Osteocyte (in vitro differentiated cells): ENCODE data around the gene ANKRD29. TPM values are rescaled to one million over a fixed set of nuclear protein-coding genes. Genes with fewer than 3 reads are reported as not detected.
A peak's percentile ranks its signal among the peaks of the same experiment; 100 is the strongest.
"Not testable (repeated sequence)": the region's sequence is repeated elsewhere in the genome, so short reads cannot be mapped to it uniquely, and the experiment has no call there.

Experiments
- DNase-seq: peaks from one replicate; pipeline ENCODE4 v3.0.0; 2021; ENCODE audit warnings: mixed read lengths; ENCODE audit not compliant: unreplicated experiment; ENCODE audit errors: extremely low spot score
- H3K27ac Mint-ChIP-seq: one replicate; pipeline ENCODE4 v1.8.0; 2021; ENCODE audit warnings: mild to moderate bottlenecking, mixed read lengths; ENCODE audit not compliant: unreplicated experiment
- H3K27me3 Mint-ChIP-seq: one replicate; pipeline ENCODE4 v1.8.0; 2021; ENCODE audit warnings: mixed read lengths; ENCODE audit not compliant: unreplicated experiment
- H3K36me3 Mint-ChIP-seq: one replicate; pipeline ENCODE4 v1.8.0; 2021; ENCODE audit warnings: mixed read lengths; ENCODE audit not compliant: unreplicated experiment
- H3K4me1 Mint-ChIP-seq: one replicate; pipeline ENCODE4 v1.8.0; 2021; ENCODE audit warnings: mixed read lengths; ENCODE audit not compliant: unreplicated experiment
- H3K4me3 Mint-ChIP-seq: one replicate; pipeline ENCODE4 v1.8.0; 2021; ENCODE audit warnings: mild to moderate bottlenecking, moderate library complexity, mixed read lengths; ENCODE audit not compliant: unreplicated experiment
- H3K9me3 Mint-ChIP-seq: one replicate; pipeline ENCODE4 v1.8.0; 2021; ENCODE audit warnings: mixed read lengths; ENCODE audit not compliant: unreplicated experiment
- total RNA-seq: library from RNA; stranded (reverse); gene quantifications from 2 replicates; pipeline ENCODE4 v1.2.1, GENCODE V29; 2021
- TF ChIP-seq, protein P1 (sequence below): fragments of 200-600 bp; sonication (generic); IDR thresholded peaks from 2 replicates; pipeline ENCODE4 v1.5.0; 2021; ENCODE audit warnings: antibody characterized with exemption, mild to moderate bottlenecking, moderate library complexity

Gene ANKRD29
- total RNA-seq, 1 donor from 2014 or later, result not detected

- H3K9me3 Mint-ChIP-seq, result no peaks in the 10 kb centered on the region
- peaks cover 29% of the 10 kb centered on the region for H3K4me1 Mint-ChIP-seq
- no peaks in the 10 kb centered on the region for H3K27me3 Mint-ChIP-seq
- H3K36me3 Mint-ChIP-seq, result no peaks in the 10 kb centered on the region
- peak overlapping the region; percentile 8 for H3K27ac Mint-ChIP-seq
- no peak for DNase-seq
- no peak overlapping the region for H3K4me3 Mint-ChIP-seq
- TF ChIP-seq, protein P1, sequence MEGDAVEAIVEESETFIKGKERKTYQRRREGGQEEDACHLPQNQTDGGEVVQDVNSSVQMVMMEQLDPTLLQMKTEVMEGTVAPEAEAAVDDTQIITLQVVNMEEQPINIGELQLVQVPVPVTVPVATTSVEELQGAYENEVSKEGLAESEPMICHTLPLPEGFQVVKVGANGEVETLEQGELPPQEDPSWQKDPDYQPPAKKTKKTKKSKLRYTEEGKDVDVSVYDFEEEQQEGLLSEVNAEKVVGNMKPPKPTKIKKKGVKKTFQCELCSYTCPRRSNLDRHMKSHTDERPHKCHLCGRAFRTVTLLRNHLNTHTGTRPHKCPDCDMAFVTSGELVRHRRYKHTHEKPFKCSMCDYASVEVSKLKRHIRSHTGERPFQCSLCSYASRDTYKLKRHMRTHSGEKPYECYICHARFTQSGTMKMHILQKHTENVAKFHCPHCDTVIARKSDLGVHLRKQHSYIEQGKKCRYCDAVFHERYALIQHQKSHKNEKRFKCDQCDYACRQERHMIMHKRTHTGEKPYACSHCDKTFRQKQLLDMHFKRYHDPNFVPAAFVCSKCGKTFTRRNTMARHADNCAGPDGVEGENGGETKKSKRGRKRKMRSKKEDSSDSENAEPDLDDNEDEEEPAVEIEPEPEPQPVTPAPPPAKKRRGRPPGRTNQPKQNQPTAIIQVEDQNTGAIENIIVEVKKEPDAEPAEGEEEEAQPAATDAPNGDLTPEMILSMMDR, result no peak
Observed at GRCh38 chr18:23583071-23583865, 79.4 kb downstream of the ANKRD29 start.

DNA sequence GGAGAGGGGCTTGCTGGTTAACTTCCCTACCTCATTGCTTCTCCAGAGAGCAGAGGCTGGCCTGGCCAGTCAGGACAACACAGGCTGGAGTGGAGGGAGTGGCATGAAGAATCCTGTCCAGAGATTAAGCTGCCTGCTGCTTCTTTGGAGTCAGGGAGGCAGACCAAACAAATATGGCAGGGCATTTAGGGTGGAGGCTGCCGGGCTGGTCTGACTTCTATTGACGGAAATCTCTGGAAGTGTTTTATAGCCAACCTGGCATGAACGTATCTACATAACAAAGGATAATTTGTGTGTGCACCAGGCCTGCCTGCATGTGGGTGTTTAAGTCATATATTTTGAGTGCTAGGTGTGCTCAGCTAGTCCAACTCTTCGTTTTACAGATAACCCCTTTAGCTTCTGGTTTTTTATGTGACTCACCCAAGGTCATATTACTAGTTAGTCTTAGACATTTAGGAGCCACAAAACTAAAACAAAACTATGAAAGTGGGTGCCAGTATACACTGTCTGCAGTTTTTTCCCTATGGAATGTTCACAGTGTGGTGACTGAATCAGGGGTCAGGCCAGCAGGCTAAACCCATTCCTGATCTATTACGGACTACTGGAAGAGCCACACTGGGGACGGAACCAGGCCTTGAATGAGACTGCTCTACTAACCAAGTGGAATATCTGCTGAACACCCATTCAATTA is 81.9 kb downstream of the ANKRD29 start:
- TF ChIP-seq, protein P1, result no peak
- H3K36me3 Mint-ChIP-seq, result peaks cover 5% of the 10 kb centered on the region
- H3K4me1 Mint-ChIP-seq, result peaks cover 26% of the 10 kb centered on the region
- no peak for DNase-seq
- H3K4me3 Mint-ChIP-seq, result no peak overlapping the region
- no peaks in the 10 kb centered on the region for H3K27me3 Mint-ChIP-seq
- H3K9me3 Mint-ChIP-seq, result no peaks in the 10 kb centered on the region
- no peak overlapping the region for H3K27ac Mint-ChIP-seq

DNA sequence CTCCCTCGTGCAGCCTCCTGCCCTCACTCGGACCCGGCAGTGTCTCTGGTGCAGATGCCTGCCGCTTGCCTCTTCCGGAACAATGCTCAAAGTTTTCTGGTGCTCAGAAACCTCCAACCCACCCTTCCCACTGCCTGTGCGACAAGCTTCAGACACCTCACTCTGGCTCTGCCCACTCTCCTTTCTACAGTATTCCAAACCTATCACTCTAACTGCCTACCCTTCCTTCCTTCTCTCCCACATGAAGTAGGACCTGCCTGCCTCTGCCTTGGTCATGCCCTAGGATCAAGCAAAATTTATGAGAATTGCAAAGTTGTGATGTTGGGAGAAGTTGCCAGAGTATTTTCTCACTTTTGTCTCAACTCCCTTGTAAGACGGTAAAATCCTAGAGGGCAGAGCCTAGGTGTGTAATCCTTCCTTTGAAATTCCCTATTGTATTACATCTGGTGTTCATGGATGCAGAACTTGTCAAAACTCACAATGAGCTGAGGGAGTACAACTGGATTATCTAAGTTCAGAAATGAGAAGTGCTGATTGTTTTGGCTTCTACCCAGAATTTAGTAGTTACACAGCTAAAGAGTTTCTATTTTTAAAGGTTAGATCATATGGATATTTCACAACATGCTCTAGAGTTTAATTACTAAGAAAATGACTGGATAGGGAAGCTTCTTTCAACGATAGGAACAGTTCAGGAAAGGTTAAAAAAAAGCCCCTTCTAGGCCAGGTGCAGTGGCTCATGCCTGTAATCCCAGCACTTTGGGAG is 83.6 kb downstream of the ANKRD29 start:
- Mint-ChIP-seq H3K36me3 (peaks cover 5% of the 10 kb centered on the region), H3K9me3 (no peaks in the 10 kb centered on the region), H3K27ac (no peak overlapping the region), H3K4me3 (no peak overlapping the region), H3K27me3 (no peaks in the 10 kb centered on the region), H3K4me1 (peaks cover 31% of the 10 kb centered on the region)
- DNase-seq, result no peak
- TF ChIP-seq, protein P1, result no peak

GRCh38 chr18:23578067-23578701 is 84.5 kb downstream of the ANKRD29 start:
- Mint-ChIP-seq H3K27me3 (no peaks in the 10 kb centered on the region), H3K9me3 (no peaks in the 10 kb centered on the region), H3K4me1 (peaks cover 33% of the 10 kb centered on the region), H3K27ac (no peak overlapping the region), H3K36me3 (peaks cover 5% of the 10 kb centered on the region), H3K4me3 (no peak overlapping the region)
- no peak for DNase-seq
- TF ChIP-seq, protein P1, result no peak

DNA sequence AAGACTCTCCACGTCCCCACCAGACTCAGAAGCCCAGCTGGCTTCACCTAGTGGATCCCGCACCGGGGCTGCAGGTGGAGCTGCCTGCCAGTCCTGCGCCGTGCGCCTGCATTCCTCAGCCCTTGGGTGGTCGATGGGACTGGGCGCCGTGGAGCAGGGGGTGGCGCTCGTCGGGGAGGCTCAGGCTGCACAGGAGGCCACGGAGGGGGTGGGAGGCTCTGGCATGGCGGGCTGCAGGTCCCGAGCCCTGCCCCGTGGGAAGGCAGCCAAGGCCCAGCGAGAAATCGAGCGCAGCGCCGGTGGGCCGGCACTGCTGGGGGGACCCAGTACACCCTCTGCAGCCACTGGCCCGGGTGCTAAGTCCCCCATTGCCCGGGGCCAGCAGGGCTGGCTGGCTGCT is 85.2 kb downstream of the ANKRD29 start:
- peaks cover 33% of the 10 kb centered on the region for H3K4me1 Mint-ChIP-seq
- H3K27me3 Mint-ChIP-seq, DNase-seq, H3K4me3 Mint-ChIP-seq, H3K27ac Mint-ChIP-seq, H3K9me3 Mint-ChIP-seq, H3K36me3 Mint-ChIP-seq: not testable (repeated sequence)
